GM19328 (cell line): Measurements from ENCODE around the gene LAMB3.

Experiments
- ATAC-seq: cut with Tn5 transposase; IDR thresholded peaks from one replicate; pipeline ENCODE4 v1.9.1; 2021; ENCODE audit warnings: mild to moderate bottlenecking, moderate library complexity; ENCODE audit not compliant: unreplicated experiment

The LAMB3 gene

GRCh38 chr1:209565759-209566678 lies 86.2 kb downstream of the LAMB3 start:
- ATAC-seq: peak; percentile 94
